Neural cell (in vitro differentiated cells): ENCODE measurements around the gene USP36. TPM values are rescaled to one million over a fixed set of nuclear protein-coding genes. Genes with fewer than 3 reads are reported as not detected.

ENCODE experiments used
- H2AFZ ChIP-seq: fragments of 200-600, 300-800 bp; sonication (generic), shearing (Covaris generic); 2 replicates; pipeline ENCODE4 v1.6.0; 2014; ENCODE audit warnings: low read depth, mild to moderate bottlenecking, antibody characterized with exemption, low read length, moderate library complexity
- H3F3A ChIP-seq: fragments of 200-600 bp; shearing (Covaris generic); 2 replicates; pipeline ENCODE4 v1.6.1; 2016; ENCODE audit warnings: mild to moderate bottlenecking, moderate library complexity, mixed read lengths, antibody characterized with exemption, low read length; ENCODE audit not compliant: insufficient read depth, poor library complexity, severe bottlenecking
- H3K27ac ChIP-seq: fragments of 200-600, 300-800 bp; sonication (generic), shearing (Covaris generic); 2 replicates; pipeline ENCODE4 v1.5.1; 2014; ENCODE audit warnings: mild to moderate bottlenecking, low read length, moderate library complexity
- H3K27me3 ChIP-seq: fragments of 300-800, 200-600 bp; sonication (generic), shearing (Covaris generic); 2 replicates; pipeline ENCODE4 v1.6.0; 2014; ENCODE audit warnings: mild to moderate bottlenecking, low read depth, low read length, moderate library complexity; ENCODE audit not compliant: insufficient read depth
- H3K36me3 ChIP-seq: fragments of 300-800, 200-600 bp; sonication (generic), shearing (Covaris generic); 2 replicates; pipeline ENCODE4 v1.5.1; 2014; ENCODE audit warnings: mild to moderate bottlenecking, antibody characterized with exemption, low read length, moderate library complexity; ENCODE audit not compliant: insufficient read depth
- H3K4me2 ChIP-seq: fragments of 300-800, 200-600 bp; sonication (generic), shearing (Covaris generic); 2 replicates; pipeline ENCODE4 v1.6.0; 2014; ENCODE audit warnings: mild to moderate bottlenecking, low read length
- H3K4me3 ChIP-seq: fragments of 300-800, 200-600 bp; sonication (generic), shearing (Covaris generic); 2 replicates; pipeline ENCODE4 v1.5.1; 2014; ENCODE audit warnings: mild to moderate bottlenecking, low read length, moderate library complexity
- H3K79me2 ChIP-seq: fragments of 200-600 bp; shearing (Covaris generic); replicated peaks from 2 replicates; pipeline ENCODE4 v1.6.0; 2014; ENCODE audit warnings: mild to moderate bottlenecking, low read length, moderate library complexity; ENCODE audit not compliant: insufficient read depth
- H3K9ac ChIP-seq: fragments of 300-800, 200-600 bp; sonication (generic), shearing (Covaris generic); 2 replicates; pipeline ENCODE4 v1.6.1; 2016; ENCODE audit warnings: mild to moderate bottlenecking, low read length, mixed read lengths
- H3K9me2 ChIP-seq: fragments of 200-600 bp; shearing (Covaris generic); 2 replicates; pipeline ENCODE4 v1.6.1; 2016; ENCODE audit warnings: mild to moderate bottlenecking, low read length, mixed read lengths; ENCODE audit not compliant: insufficient read depth
- H3K9me3 ChIP-seq: fragments of 200-600, 300-800 bp; sonication (generic), shearing (Covaris generic); 2 replicates; pipeline ENCODE4 v1.6.1; 2016; ENCODE audit warnings: mild to moderate bottlenecking, mixed run types, low read length, moderate library complexity, mixed read lengths
- H4K20me1 ChIP-seq: fragments of 200-600 bp; shearing (Covaris generic); 2 replicates; pipeline ENCODE4 v1.6.1; 2016; ENCODE audit warnings: mild to moderate bottlenecking, mixed run types; ENCODE audit not compliant: insufficient read depth
- EP300 ChIP-seq: fragments of 450-650 bp; conservative IDR thresholded peaks from 2 replicates; pipeline ENCODE4 v1.6.1; 2014; ENCODE audit warnings: antibody characterized with exemption, mild to moderate bottlenecking, moderate library complexity; ENCODE audit not compliant: poor library complexity, severe bottlenecking
- EZH2 ChIP-seq: fragments of 200-600, 300-800 bp; shearing (Covaris generic), sonication (generic); IDR thresholded peaks from 2 replicates; pipeline ENCODE4 v1.6.1; 2014; ENCODE audit warnings: antibody characterized with exemption, low read length, borderline replicate concordance, mild to moderate bottlenecking; ENCODE audit not compliant: insufficient read depth, poor library complexity, severe bottlenecking
- MXI1 ChIP-seq: fragments of 450-650 bp; conservative IDR thresholded peaks from 2 replicates; pipeline ENCODE4 v1.6.1; 2014; ENCODE audit warnings: antibody characterized with exemption, mild to moderate bottlenecking; ENCODE audit not compliant: poor library complexity, severe bottlenecking
- POLR2AphosphoS5 ChIP-seq: IDR thresholded peaks from 2 replicates; pipeline ENCODE4 v1.6.1; 2012
- RAD21 ChIP-seq: fragments of 450-650 bp; conservative IDR thresholded peaks from 2 replicates; pipeline ENCODE4 v1.6.1; 2014; ENCODE audit warnings: antibody characterized with exemption, mild to moderate bottlenecking, moderate library complexity
- SMC3 ChIP-seq: fragments of 450-650 bp; conservative IDR thresholded peaks from 2 replicates; pipeline ENCODE4 v1.6.1; 2014; ENCODE audit warnings: antibody characterized with exemption, mild to moderate bottlenecking, moderate library complexity; ENCODE audit not compliant: poor library complexity
- TAF1 ChIP-seq: IDR thresholded peaks from 2 replicates; pipeline ENCODE4 v1.6.1; 2012; ENCODE audit warnings: low read depth
- polyA plus RNA-seq: library from polyadenylated mRNA; depleted of rRNA; stranded (reverse); fragments of >200 nt; gene quantifications from 2 replicates; pipeline ENCODE4 v1.2.3, GENCODE V29; 2014
- TF ChIP-seq, protein P1 (sequence below): fragments of 450-650 bp; IDR thresholded peaks from 2 replicates; pipeline ENCODE4 v1.5.1; 2014; ENCODE audit warnings: antibody characterized with exemption, mild to moderate bottlenecking, moderate library complexity; ENCODE audit not compliant: poor library complexity, severe bottlenecking
- TF ChIP-seq, protein P2 (sequence below): IDR thresholded peaks from 2 replicates; pipeline ENCODE4 v1.6.1; 2012; ENCODE audit warnings: borderline replicate concordance

USP36 gene
- polyA plus RNA-seq, 1 donor from 2014 or later = 14.4 TPM

DNA sequence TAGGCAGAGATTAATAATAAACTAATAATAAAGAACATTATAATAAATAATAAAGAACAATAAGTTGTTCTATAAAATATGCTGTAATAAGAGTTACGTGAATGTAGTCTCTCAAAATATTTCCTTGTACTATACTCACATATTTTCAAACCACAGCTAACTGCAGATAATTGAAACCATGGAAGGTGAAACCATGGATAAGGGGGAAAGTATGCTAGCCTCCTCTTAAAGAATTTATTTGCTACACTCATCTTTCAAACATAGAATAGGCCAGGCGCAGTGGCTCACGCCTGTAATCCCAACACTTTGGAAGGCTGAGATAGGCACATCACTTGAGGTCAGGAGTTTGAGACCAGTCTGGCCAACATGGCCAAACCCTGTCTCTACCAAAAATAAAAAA, 77.1 kb downstream of the USP36 start:
- TF ChIP-seq RAD21 (no peak), TAF1 (no peak), SMC3 (no peak), MXI1 (no peak), POLR2AphosphoS5 (no peak), EP300 (no peak), EZH2 (no peak)
- TF ChIP-seq, protein P1, sequence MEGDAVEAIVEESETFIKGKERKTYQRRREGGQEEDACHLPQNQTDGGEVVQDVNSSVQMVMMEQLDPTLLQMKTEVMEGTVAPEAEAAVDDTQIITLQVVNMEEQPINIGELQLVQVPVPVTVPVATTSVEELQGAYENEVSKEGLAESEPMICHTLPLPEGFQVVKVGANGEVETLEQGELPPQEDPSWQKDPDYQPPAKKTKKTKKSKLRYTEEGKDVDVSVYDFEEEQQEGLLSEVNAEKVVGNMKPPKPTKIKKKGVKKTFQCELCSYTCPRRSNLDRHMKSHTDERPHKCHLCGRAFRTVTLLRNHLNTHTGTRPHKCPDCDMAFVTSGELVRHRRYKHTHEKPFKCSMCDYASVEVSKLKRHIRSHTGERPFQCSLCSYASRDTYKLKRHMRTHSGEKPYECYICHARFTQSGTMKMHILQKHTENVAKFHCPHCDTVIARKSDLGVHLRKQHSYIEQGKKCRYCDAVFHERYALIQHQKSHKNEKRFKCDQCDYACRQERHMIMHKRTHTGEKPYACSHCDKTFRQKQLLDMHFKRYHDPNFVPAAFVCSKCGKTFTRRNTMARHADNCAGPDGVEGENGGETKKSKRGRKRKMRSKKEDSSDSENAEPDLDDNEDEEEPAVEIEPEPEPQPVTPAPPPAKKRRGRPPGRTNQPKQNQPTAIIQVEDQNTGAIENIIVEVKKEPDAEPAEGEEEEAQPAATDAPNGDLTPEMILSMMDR = no peak
- TF ChIP-seq, protein P2, sequence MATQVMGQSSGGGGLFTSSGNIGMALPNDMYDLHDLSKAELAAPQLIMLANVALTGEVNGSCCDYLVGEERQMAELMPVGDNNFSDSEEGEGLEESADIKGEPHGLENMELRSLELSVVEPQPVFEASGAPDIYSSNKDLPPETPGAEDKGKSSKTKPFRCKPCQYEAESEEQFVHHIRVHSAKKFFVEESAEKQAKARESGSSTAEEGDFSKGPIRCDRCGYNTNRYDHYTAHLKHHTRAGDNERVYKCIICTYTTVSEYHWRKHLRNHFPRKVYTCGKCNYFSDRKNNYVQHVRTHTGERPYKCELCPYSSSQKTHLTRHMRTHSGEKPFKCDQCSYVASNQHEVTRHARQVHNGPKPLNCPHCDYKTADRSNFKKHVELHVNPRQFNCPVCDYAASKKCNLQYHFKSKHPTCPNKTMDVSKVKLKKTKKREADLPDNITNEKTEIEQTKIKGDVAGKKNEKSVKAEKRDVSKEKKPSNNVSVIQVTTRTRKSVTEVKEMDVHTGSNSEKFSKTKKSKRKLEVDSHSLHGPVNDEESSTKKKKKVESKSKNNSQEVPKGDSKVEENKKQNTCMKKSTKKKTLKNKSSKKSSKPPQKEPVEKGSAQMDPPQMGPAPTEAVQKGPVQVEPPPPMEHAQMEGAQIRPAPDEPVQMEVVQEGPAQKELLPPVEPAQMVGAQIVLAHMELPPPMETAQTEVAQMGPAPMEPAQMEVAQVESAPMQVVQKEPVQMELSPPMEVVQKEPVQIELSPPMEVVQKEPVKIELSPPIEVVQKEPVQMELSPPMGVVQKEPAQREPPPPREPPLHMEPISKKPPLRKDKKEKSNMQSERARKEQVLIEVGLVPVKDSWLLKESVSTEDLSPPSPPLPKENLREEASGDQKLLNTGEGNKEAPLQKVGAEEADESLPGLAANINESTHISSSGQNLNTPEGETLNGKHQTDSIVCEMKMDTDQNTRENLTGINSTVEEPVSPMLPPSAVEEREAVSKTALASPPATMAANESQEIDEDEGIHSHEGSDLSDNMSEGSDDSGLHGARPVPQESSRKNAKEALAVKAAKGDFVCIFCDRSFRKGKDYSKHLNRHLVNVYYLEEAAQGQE = no peak
- Histone ChIP-seq H4K20me1 (no peaks in the 10 kb centered on the region), H3K27me3 (no peaks in the 10 kb centered on the region), H3K79me2 (peaks cover 19% of the 10 kb centered on the region), H3K9ac (no peak overlapping the region), H3K4me3 (no peak overlapping the region), H3F3A (no peaks in the 10 kb centered on the region), H3K36me3 (no peaks in the 10 kb centered on the region), H3K9me2 (no peaks in the 10 kb centered on the region), H3K4me2 (no peak overlapping the region), H2AFZ (no peak overlapping the region), H3K27ac (no peak overlapping the region), H3K9me3 (no peaks in the 10 kb centered on the region)

DNA sequence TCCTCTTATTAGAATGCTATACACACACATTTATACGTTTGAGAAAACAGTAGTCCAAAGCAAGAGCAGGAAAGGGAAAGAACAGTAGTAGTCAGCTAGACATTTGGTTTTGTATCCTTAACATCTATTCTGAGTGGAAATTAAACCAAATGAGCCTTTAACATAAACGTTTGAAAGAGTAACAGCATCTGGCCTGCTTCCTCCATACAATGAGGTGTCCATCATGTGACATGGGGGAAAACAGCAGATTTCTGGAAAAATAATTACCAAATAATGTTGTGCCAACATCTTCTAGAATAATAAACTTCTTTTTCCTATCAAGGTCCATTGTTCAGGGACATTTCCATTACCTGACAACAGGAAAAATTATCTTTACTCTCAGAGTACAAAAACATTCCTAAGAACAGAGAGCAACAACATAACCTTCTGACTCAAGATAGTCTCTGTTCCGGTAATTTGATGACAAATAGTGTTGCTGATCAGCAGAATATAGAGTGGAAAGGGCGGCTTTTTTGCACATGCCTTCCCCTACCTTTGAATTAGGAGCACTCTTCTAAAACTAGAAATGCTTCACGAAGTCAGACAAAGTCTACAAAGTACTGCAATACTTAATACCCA, 78.7 kb downstream of the USP36 start:
- Histone ChIP-seq H3K79me2 (peaks cover 19% of the 10 kb centered on the region), H3K27ac (no peak overlapping the region)

More for the DNA sequence above, 78.7 kb downstream of the USP36 start:
- Histone ChIP-seq H3K4me3 (no peak overlapping the region), H2AFZ (no peak overlapping the region), H3K4me2 (no peak overlapping the region), H3F3A (no peaks in the 10 kb centered on the region), H3K9me2 (no peaks in the 10 kb centered on the region), H3K27me3 (no peaks in the 10 kb centered on the region), H4K20me1 (no peaks in the 10 kb centered on the region), H3K36me3 (no peaks in the 10 kb centered on the region), H3K9me3 (no peaks in the 10 kb centered on the region), H3K9ac (no peak overlapping the region)
- TF ChIP-seq SMC3 (no peak), MXI1 (no peak), RAD21 (no peak), TAF1 (no peak), POLR2AphosphoS5 (no peak), EZH2 (no peak), EP300 (no peak)
- TF ChIP-seq, protein P1 = no peak
- TF ChIP-seq, protein P2 = no peak
